Activated naive CD4-positive, alpha-beta T cell treated with anti-CD3 and anti-CD28 coated beads, Interleukin-2, amount 10 ng/mL, durations not matched to agents 7 days and 5 days (primary cell): ENCODE results near the gene TUBGCP5.
"Not testable (repeated sequence)": the region's sequence is repeated elsewhere in the genome, so short reads cannot be mapped to it uniquely, and the experiment has no call there.

ENCODE experiments used
- CTCF ChIA-PET: fragments of 350-600 bp; sonication (Branson Sonifier 250); formaldehyde crosslinking; loops from one replicate; lab custom pipeline; 2021; ENCODE audit warnings: antibody characterized with exemption; lab: Charles Lee
- DNase-seq: peaks from one replicate; pipeline ENCODE4 v3.0.0-alpha.2; 2020
- H3K27ac Mint-ChIP-seq: one replicate; pipeline ENCODE4 v1.8.0; 2021; ENCODE audit warnings: mild to moderate bottlenecking, moderate library complexity, mixed read lengths
- H3K27me3 Mint-ChIP-seq: one replicate; pipeline ENCODE4 v1.8.0; 2021; ENCODE audit warnings: mild to moderate bottlenecking, mixed read lengths
- H3K36me3 Mint-ChIP-seq: one replicate; pipeline ENCODE4 v1.8.0; 2021; ENCODE audit warnings: mixed read lengths
- H3K4me1 Mint-ChIP-seq: one replicate; pipeline ENCODE4 v1.8.0; 2021; ENCODE audit warnings: mixed read lengths
- H3K4me3 Mint-ChIP-seq: one replicate; pipeline ENCODE4 v1.8.0; 2021; ENCODE audit warnings: mild to moderate bottlenecking, moderate library complexity, mixed read lengths
- H3K9me3 Mint-ChIP-seq: one replicate; pipeline ENCODE4 v1.8.0; 2021; ENCODE audit warnings: mixed read lengths

TUBGCP5 gene

GRCh38 chr15:23057707-23058106 lies 18.3 kb upstream of the TUBGCP5 start:
- Mint-ChIP-seq H3K4me3 (no peak overlapping the region), H3K27me3 (peaks cover 10% of the 10 kb centered on the region), H3K27ac (no peak overlapping the region), H3K9me3 (peaks cover 4% of the 10 kb centered on the region), H3K36me3 (no peaks in the 10 kb centered on the region), H3K4me1 (no peaks in the 10 kb centered on the region)
- CTCF ChIA-PET, result no interaction called here
- no peak for DNase-seq

DNA sequence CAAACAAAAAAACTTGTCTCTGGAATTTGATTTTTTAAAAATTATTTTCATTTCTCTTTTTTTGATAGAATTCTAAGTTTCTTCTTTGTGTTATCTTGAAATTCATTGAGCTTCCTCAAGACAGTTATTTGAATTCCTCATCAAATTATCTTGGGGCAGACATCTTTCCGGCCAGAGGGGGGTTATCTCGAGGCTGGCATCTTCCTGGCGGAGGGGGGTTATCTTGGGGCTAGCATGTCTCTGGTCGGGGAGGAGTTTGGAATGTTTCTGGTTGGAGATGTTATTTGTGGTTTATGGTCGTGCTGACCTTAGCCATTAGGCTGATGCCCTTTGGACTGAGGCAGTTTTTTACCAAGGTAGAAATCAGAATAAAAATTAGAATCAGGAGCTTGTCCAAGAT lies 15.9 kb upstream of the TUBGCP5 start:
- Mint-ChIP-seq H3K36me3 (no peaks in the 10 kb centered on the region), H3K4me1 (no peaks in the 10 kb centered on the region), H3K27ac (no peak overlapping the region), H3K4me3 (no peak overlapping the region), H3K27me3 (peaks cover 14% of the 10 kb centered on the region), H3K9me3 (no peaks in the 10 kb centered on the region)
- DNase-seq, result no peak
- CTCF ChIA-PET, result no interaction called here

DNA sequence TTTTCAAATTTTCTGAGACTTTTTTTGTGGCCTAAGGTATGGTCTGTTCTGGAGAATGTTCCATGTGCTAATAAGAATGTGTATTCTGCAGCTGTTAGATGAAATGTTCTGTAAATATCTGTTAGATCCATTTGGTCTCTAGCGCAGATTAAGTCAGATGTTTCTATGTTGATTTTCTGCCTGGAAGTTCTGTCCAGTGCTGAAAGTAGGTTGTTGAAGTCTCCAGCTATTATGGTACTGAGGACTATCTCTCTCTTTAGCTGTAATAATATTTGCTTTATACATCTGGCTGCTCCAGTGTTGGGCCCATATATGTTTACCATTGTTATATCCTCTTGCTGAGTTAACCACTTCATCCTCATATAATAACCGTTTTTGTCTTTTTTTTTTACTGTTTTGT lies 13.2 kb upstream of the TUBGCP5 start:
- Mint-ChIP-seq H3K9me3 (no peaks in the 10 kb centered on the region), H3K4me1 (no peaks in the 10 kb centered on the region), H3K4me3 (no peak overlapping the region), H3K27ac (no peak overlapping the region), H3K36me3 (no peaks in the 10 kb centered on the region), H3K27me3 (peaks cover 14% of the 10 kb centered on the region)
- no peak for DNase-seq
- CTCF ChIA-PET, result no interaction called here

DNA sequence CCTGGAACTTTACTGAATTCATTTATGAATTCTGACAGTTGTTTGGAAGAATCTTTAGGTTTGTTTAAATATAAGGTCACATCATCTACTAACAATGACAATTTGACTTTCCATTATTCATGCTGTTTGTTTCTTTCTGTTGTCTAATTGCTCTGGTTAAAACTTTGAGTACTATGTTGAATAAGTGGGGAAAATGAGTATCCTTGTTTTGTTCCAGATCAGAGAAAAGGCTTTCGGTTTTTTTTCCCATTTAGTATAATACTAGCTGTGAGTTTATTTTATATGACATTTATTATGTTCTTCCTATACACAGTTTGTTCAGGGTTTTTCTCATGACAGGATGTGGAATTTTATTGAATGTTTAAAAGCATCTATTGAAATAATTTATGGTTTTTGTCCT lies 11.3 kb upstream of the TUBGCP5 start:
- no peak for DNase-seq
- CTCF ChIA-PET, result no interaction called here
- Mint-ChIP-seq H3K9me3 (no peaks in the 10 kb centered on the region), H3K36me3 (no peaks in the 10 kb centered on the region), H3K27ac (no peak overlapping the region), H3K27me3 (peaks cover 11% of the 10 kb centered on the region), H3K4me3 (no peak overlapping the region), H3K4me1 (no peaks in the 10 kb centered on the region)

GRCh38 chr15:23049984-23050628 lies 10.7 kb upstream of the TUBGCP5 start:
- Mint-ChIP-seq H3K9me3 (no peaks in the 10 kb centered on the region), H3K27ac (no peak overlapping the region), H3K4me1 (no peaks in the 10 kb centered on the region), H3K36me3 (no peaks in the 10 kb centered on the region), H3K4me3 (no peak overlapping the region), H3K27me3 (peaks cover 5% of the 10 kb centered on the region)
- DNase-seq, result no peak
- CTCF ChIA-PET, result no interaction called here

GRCh38 chr15:23048572-23049282 lies 9.4 kb upstream of the TUBGCP5 start:
- H3K36me3 Mint-ChIP-seq, H3K27me3 Mint-ChIP-seq, CTCF ChIA-PET, H3K9me3 Mint-ChIP-seq, H3K4me1 Mint-ChIP-seq, H3K4me3 Mint-ChIP-seq, H3K27ac Mint-ChIP-seq, DNase-seq: not testable (repeated sequence)

DNA sequence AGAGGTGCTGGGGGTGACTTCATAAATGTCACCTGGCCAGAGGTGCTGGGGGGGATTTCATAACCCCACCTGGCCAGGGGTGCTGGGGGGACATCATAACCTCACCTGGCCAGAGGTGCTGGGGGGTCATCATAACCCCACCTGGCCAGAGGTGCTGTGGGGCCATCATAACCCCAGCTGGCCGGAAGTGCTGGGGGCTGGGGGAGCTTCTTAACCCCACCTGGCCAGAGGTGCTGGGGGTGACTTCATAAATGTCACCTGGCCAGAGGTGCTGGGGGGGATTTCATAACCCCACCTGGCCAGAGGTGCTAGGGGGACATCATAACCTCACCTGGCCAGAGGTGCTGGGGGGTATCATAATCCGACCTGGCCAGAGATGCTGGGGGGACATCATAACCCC lies 4.6 kb upstream of the TUBGCP5 start:
- H3K27me3 Mint-ChIP-seq, H3K4me1 Mint-ChIP-seq, H3K27ac Mint-ChIP-seq, H3K36me3 Mint-ChIP-seq, H3K9me3 Mint-ChIP-seq, DNase-seq, H3K4me3 Mint-ChIP-seq, CTCF ChIA-PET: not testable (repeated sequence)

GRCh38 chr15:23043535-23043934 lies 4.2 kb upstream of the TUBGCP5 start:
- H3K4me1 Mint-ChIP-seq, H3K9me3 Mint-ChIP-seq, CTCF ChIA-PET, H3K4me3 Mint-ChIP-seq, H3K27me3 Mint-ChIP-seq, H3K36me3 Mint-ChIP-seq, H3K27ac Mint-ChIP-seq, DNase-seq: not testable (repeated sequence)

DNA sequence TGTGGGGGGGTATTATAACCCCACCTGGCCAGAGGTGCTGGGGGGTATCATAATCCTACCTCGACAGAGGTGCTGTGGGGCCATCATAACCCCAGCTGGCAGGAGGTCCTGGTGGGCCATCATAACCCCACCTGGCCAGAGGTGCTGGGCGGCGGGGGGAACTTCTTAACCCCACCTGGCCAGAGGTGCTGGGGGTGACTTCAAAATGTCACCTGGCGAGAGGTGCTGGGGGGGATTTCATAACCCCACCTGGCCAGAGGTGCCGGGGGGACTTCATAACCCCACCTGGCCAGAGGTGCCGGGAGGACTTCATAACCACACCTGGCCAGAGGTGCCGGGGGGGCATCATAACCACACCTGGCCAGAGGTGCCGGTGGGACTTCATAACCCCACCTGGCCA lies 2.4 kb upstream of the TUBGCP5 start:
- H3K27ac Mint-ChIP-seq, H3K4me3 Mint-ChIP-seq, DNase-seq, CTCF ChIA-PET, H3K27me3 Mint-ChIP-seq, H3K9me3 Mint-ChIP-seq, H3K36me3 Mint-ChIP-seq: not testable (repeated sequence)
- H3K4me1 Mint-ChIP-seq, result peaks cover 19% of the 10 kb centered on the region

DNA sequence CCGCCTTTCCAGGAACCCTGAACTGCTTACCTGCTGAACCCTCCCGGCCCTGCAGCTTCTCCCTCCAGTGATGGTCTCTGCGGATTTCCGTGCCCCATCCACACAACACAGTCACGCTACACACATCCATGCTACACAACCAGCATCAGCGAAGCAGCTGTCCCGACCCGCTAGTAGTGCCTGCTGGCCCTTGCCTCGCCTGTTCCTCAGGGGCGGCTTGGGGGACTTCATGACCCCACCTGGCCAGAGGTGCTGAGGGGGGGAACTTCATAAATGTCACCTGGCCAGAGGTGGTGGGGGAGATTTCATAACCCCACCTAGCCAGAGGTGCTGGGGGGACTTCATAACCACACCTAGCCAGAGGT lies 530 bp upstream of the TUBGCP5 start:
- CTCF ChIA-PET, result interaction anchor here (1.4 kb wide), 1 partner anchor 59 kb away, joined by 3 read pairs; the partner anchor contains the start of gene CYFIP1
- Mint-ChIP-seq H3K27ac (peak overlapping the region; percentile 90), H3K27me3 (no peaks in the 10 kb centered on the region)

GRCh38 chr15:23038726-23039142 lies 635 bp downstream of the TUBGCP5 start:
- H3K27me3 Mint-ChIP-seq, result no peaks in the 10 kb centered on the region
- no peak for DNase-seq
- CTCF ChIA-PET, result interaction anchor here (1.4 kb wide), 1 partner anchor 58 kb away, joined by 3 read pairs; the partner anchor contains the start of gene CYFIP1

More for the DNA sequence above, 530 bp upstream of the TUBGCP5 start:
- no peak for DNase-seq
- peak overlapping the region; percentile 82 for H3K4me3 Mint-ChIP-seq
- no peaks in the 10 kb centered on the region for H3K9me3 Mint-ChIP-seq
- peaks cover 24% of the 10 kb centered on the region for H3K4me1 Mint-ChIP-seq
- H3K36me3 Mint-ChIP-seq, result peaks cover 14% of the 10 kb centered on the region

DNA sequence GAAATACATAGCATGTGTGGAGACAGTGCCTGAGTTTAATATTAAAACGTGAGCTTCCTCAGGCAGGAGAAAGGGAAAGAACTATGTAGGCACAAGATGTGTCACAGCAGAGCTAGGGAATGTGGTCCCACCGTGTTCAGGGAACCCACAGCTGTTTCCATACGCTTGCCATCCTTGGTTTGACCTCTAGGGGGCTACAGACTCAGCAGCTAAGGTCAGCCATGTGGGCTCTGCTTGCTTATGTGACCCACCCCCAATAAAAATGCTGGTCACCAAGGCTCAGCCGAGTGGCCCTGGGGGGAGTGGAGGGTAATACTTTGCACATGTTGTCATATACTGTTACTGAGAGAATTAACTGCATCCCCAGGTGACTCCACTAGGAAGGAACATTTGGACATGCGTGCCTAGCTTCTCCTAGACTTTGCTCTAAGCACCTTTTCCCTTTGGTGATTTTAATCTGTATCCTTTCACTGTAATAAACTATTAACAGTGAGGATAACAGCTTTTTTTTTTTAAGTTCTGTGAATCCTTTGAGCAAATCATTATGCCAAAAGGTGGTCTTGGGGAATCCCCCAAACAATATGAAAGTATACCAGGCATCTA lies 3.3 kb downstream of the TUBGCP5 start:
- no peaks in the 10 kb centered on the region for H3K9me3 Mint-ChIP-seq
- peak; percentile 71 for DNase-seq
- peaks cover 24% of the 10 kb centered on the region for H3K4me1 Mint-ChIP-seq
- no peaks in the 10 kb centered on the region for H3K27me3 Mint-ChIP-seq
- CTCF ChIA-PET, result interaction anchor here (0.6 to 2.2 kb wide), 10 partner anchors 9 to 187 kb away, joined by 3 to 14 read pairs (median 4); no protein-coding TSS in a partner anchor
- H3K4me3 Mint-ChIP-seq, result no peak overlapping the region
- H3K27ac Mint-ChIP-seq, result no peak overlapping the region
- H3K36me3 Mint-ChIP-seq, result peaks cover 34% of the 10 kb centered on the region

More at GRCh38 chr15:23038726-23039142, 635 bp downstream of the TUBGCP5 start:
- Mint-ChIP-seq H3K9me3 (no peaks in the 10 kb centered on the region), H3K4me1 (peaks cover 24% of the 10 kb centered on the region), H3K27ac (peak overlapping the region; percentile 93), H3K4me3 (peak overlapping the region; percentile 82), H3K36me3 (peaks cover 20% of the 10 kb centered on the region)

DNA sequence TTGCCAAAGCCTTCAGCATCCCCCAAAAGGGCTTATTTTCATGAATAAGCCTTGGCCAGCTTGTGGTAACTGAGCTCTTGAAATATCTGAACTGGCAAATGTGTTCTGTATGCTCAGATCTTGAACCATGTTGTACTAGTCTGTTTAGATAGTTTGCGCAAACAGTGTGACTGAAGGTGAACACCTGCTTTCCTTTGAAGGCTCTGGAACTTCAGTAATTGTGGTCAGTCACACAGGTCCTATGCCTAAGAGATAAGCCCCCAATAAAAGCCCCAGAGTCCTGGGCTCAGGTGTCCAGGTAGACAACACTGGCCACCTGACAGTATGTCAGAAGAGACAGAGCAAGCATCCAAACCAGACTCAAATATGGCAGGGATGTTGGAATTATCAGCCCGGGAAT lies 5.4 kb downstream of the TUBGCP5 start:
- Mint-ChIP-seq H3K4me1 (peaks cover 19% of the 10 kb centered on the region), H3K27me3 (no peaks in the 10 kb centered on the region), H3K4me3 (no peak overlapping the region), H3K27ac (no peak overlapping the region), H3K36me3 (peaks cover 41% of the 10 kb centered on the region), H3K9me3 (no peaks in the 10 kb centered on the region)
- CTCF ChIA-PET, result interaction anchor here (0.6 kb wide), 1 partner anchor 433 kb away, joined by 3 read pairs; no protein-coding TSS in a partner anchor
- no peak for DNase-seq

DNA sequence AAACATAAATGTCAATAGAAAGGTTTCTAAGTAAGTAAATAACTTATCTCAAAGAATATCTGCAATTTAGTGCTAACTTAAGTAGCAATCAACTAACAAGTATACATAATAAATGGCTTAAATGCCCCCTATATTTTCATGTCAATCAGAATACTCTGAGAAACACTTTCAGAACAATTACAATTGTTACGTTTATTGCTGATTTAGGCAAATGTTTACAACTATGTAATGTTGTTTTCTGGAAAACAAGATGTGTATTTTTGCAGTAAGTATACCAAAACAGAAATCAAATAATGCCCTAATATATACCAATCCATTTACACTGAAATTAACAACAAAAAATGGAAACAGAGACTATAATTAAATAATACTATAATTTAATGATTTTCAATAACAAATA lies 13.2 kb downstream of the TUBGCP5 start:
- H3K27ac Mint-ChIP-seq, result no peak overlapping the region
- H3K36me3 Mint-ChIP-seq, result peaks cover 36% of the 10 kb centered on the region
- H3K27me3 Mint-ChIP-seq, result no peaks in the 10 kb centered on the region
- H3K4me3 Mint-ChIP-seq, result no peak overlapping the region
- H3K4me1 Mint-ChIP-seq, result no peaks in the 10 kb centered on the region
- H3K9me3 Mint-ChIP-seq, result no peaks in the 10 kb centered on the region
- no peak for DNase-seq
- CTCF ChIA-PET, result no interaction called here
